ENCODE data around the gene SLIT1. TPM values are rescaled to one million over a fixed set of nuclear protein-coding genes. Genes with fewer than 3 reads are reported as not detected.

SLIT1 gene
- total RNA-seq, 1 donor from 2014 or later: 0.51 TPM

DNA sequence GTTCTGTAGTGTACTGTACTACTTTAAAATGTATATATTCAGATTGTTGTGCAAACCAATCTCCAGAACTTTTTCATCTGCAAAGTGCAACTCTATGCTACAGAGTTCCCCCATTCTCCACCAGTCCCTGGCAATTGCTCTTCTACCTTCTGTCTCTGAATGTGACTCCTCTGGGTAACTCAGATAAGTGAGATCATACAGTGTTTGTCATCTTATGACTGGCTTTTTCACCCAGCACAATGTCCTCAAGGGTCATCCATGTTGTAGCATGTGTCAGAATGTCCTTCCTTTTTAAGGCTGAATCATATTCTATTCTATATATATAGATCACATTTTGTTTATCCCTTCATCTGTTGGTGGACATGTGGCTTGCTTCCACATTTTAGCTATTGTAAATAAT, 10.8 kb downstream of the SLIT1 start:
- TF ChIP-seq, protein P1, sequence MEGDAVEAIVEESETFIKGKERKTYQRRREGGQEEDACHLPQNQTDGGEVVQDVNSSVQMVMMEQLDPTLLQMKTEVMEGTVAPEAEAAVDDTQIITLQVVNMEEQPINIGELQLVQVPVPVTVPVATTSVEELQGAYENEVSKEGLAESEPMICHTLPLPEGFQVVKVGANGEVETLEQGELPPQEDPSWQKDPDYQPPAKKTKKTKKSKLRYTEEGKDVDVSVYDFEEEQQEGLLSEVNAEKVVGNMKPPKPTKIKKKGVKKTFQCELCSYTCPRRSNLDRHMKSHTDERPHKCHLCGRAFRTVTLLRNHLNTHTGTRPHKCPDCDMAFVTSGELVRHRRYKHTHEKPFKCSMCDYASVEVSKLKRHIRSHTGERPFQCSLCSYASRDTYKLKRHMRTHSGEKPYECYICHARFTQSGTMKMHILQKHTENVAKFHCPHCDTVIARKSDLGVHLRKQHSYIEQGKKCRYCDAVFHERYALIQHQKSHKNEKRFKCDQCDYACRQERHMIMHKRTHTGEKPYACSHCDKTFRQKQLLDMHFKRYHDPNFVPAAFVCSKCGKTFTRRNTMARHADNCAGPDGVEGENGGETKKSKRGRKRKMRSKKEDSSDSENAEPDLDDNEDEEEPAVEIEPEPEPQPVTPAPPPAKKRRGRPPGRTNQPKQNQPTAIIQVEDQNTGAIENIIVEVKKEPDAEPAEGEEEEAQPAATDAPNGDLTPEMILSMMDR (IDR thresholded peaks at IDR 0.05): no peak
- intact Hi-C loops (cut with micrococcal nuclease): no loop called here
- CTCF ChIA-PET: no interaction called here
- no peaks in the 10 kb centered on the region for H3K36me3 Mint-ChIP-seq (ENCODE audit: low read depth)
- H3K4me3 Mint-ChIP-seq: no peak overlapping the region
- peaks cover 23% of the 10 kb centered on the region for H3K27me3 Mint-ChIP-seq
- ATAC-seq (ENCODE audit: low read depth) (no peak), DNase-seq (no peak)
- POLR2A ChIA-PET: no interaction called here
- H3K27ac Mint-ChIP-seq: no peak overlapping the region
- no peaks in the 10 kb centered on the region for H3K4me1 Mint-ChIP-seq
- H3K9me3 Mint-ChIP-seq: no peaks in the 10 kb centered on the region

DNA sequence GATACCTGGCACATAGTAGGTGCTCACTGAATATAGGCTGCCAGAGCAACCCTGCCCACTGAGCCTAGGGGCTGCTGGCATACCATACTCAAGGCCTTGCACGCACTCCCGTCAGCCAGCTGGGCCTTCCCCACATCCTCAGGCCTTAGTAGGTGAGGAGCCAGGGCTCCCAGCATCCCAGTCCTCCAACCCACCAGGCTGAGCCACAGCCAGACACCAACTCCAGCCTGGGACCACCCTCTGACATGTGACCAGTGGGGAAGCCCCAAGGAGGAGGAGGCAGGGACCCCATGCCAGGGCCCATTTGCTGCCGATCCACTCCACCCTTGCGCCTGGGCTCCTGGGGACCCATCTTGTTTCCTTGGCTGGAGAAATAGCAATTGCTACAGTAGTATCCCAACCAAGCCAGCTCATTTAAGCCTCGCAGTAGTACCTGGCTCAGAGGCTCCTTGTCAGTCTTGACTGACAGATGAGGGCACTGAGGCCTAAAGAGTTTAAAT, 11.4 kb downstream of the SLIT1 start:
- Mint-ChIP-seq H3K27me3 (peaks cover 27% of the 10 kb centered on the region), H3K27ac (no peak overlapping the region), H3K4me3 (no peak overlapping the region), H3K9me3 (no peaks in the 10 kb centered on the region), H3K4me1 (no peaks in the 10 kb centered on the region), H3K36me3 (ENCODE audit: low read depth) (no peaks in the 10 kb centered on the region)
- intact Hi-C loops (cut with micrococcal nuclease): no loop called here
- ATAC-seq (ENCODE audit: low read depth) (no peak), DNase-seq (no peak)
- CTCF ChIA-PET: no interaction called here
- POLR2A ChIA-PET: no interaction called here
- TF ChIP-seq, protein P1 (IDR thresholded peaks at IDR 0.05): no peak

DNA sequence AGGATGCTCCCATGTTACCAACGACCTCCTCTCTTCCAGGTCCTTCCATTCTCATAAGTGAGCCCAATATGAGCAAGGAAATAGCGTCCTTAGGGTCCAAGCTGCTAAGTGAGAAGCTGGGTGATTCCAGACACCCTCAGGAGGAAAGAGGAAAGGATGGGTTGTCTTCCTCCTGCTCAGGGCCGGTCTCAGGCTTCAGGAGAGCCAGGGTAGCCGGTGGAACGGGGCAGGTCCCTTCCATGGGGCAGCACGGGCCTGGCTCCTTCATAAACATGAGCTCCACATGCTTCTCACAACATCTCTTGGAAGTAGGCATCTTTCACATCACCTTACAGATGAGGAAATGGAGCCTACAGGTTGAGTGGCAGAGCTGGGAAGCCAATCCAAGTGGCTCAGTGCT, 12.7 kb downstream of the SLIT1 start:
- intact Hi-C loops (cut with micrococcal nuclease): no loop called here
- no peak overlapping the region for H3K4me3 Mint-ChIP-seq
- H3K36me3 Mint-ChIP-seq (ENCODE audit: low read depth): no peaks in the 10 kb centered on the region
- H3K4me1 Mint-ChIP-seq: no peaks in the 10 kb centered on the region
- ChIA-PET CTCF (no interaction called here), POLR2A (no interaction called here)
- TF ChIP-seq, protein P1 (IDR thresholded peaks at IDR 0.05): no peak
- DNase-seq (no peak), ATAC-seq (ENCODE audit: low read depth) (no peak)
- H3K9me3 Mint-ChIP-seq: no peaks in the 10 kb centered on the region
- peaks cover 22% of the 10 kb centered on the region for H3K27me3 Mint-ChIP-seq
- no peak overlapping the region for H3K27ac Mint-ChIP-seq

DNA sequence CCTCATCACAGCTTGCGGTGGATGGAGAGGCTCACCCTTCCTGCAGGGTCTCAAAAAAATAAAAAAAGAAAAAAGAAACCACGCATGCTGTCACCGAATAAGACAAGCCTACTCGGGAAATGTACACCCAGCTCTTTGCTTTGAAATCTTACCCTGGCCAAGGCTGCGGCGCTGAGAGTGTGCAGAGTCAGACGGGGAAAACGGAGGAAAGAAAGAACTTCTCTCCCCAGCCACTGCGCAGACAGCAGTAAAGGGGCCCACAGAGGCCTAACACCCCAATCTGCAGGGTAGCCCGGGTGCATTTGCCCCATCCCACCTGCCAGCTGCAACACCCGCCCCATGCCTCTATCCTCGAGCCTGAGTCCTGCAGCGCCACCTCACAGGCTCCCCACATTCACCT, 14.8 kb downstream of the SLIT1 start:
- Mint-ChIP-seq H3K9me3 (no peaks in the 10 kb centered on the region), H3K4me3 (no peak overlapping the region), H3K27me3 (peaks cover 22% of the 10 kb centered on the region), H3K27ac (no peak overlapping the region), H3K4me1 (no peaks in the 10 kb centered on the region), H3K36me3 (ENCODE audit: low read depth) (no peaks in the 10 kb centered on the region)
- CTCF ChIA-PET: no interaction called here
- ATAC-seq (ENCODE audit: low read depth): no peak
- POLR2A ChIA-PET: no interaction called here
- DNase-seq: no peak
- intact Hi-C loops (cut with micrococcal nuclease): no loop called here
- TF ChIP-seq, protein P1 (IDR thresholded peaks at IDR 0.05): no peak

DNA sequence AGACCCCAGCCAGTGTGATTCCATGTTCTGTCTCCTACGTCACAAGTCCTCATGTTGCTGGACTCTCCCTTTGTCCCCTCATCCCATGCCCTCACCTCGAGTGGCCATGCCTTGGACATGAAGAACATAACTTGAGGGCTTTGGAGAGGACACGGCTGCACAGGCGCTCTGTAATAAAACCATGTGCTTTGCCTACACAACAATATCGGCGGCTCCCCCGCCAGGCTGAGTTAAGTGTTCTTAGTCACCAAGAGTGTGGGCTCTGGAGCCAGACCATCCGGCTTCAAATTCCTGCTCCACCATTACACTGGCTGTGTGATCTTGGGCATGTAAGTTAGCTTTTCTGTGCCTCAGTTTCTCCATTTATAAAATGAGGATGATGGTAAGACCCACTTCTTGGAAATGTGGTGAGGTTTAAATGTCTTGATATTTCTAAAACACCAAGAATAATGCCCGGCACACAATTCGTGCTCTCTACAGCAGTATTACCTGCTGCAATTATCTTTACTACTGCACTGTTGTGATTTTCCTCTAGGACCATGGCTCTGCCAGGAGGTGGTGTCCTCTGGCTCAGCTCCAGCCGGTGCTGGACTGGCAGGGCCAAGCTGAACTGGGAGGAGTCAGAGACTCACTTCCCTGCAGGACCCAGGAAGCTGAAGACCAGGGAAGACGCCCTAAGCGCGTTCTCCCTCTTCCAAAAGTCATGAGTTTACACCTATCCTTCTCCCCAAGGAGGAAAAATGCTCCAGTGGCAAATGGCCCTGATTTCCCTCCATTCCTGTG, 15.7 kb downstream of the SLIT1 start:
- Mint-ChIP-seq H3K4me1 (no peaks in the 10 kb centered on the region), H3K4me3 (no peak overlapping the region), H3K36me3 (ENCODE audit: low read depth) (no peaks in the 10 kb centered on the region), H3K27ac (no peak overlapping the region), H3K9me3 (no peaks in the 10 kb centered on the region), H3K27me3 (peaks cover 22% of the 10 kb centered on the region)
- TF ChIP-seq, protein P1 (IDR thresholded peaks at IDR 0.05): no peak
- POLR2A ChIA-PET: no interaction called here
- DNase-seq (no peak), ATAC-seq (ENCODE audit: low read depth) (no peak)
- CTCF ChIA-PET: no interaction called here
- intact Hi-C loops (cut with micrococcal nuclease): no loop called here

All from activated B cell treated with CpG ODN at 0.5 μM for 24 hours (primary cell).